Stimulated activated CD4-positive, alpha-beta T cell treated with anti-CD3 and anti-CD28 coated beads, Interleukin-1b, Interleukin-23, amount 100 ng/mL, for 24 hours (primary cell): ENCODE measurements around the gene EIF3M.
"Not testable (repeated sequence)": the region's sequence is repeated elsewhere in the genome, so short reads cannot be mapped to it uniquely, and the experiment has no call there.

Experiments used
- DNase-seq, 4 experiments: peaks; one replicate each; pipeline ENCODE4 v3.0.0-alpha.2; 2020; ENCODE audit warnings: low read depth in 4 of 4, low spot score in 1 of 4

Gene EIF3M

GRCh38 chr11:32596114-32596513, 12.5 kb downstream of the EIF3M start:
- DNase-seq: peak in 1 of 4 experiments; percentile 9

- no peak for DNase-seq
These were observed 14.3 kb downstream of the EIF3M start for GRCh38 chr11:32597921-32598320.

GRCh38 chr11:32602657-32603415, 19.2 kb downstream of the EIF3M start:
- DNase-seq: no peak

GRCh38 chr11:32606220-32606619, 22.6 kb downstream of the EIF3M start:
- no peak for DNase-seq

- DNase-seq: not testable (repeated sequence)
These were observed 25.2 kb downstream of the EIF3M start for GRCh38 chr11:32608826-32609225.

GRCh38 chr11:32610797-32611352, 27.2 kb downstream of the EIF3M start:
- DNase-seq: no peak

- no peak for DNase-seq
These were observed 30.0 kb downstream of the EIF3M start for GRCh38 chr11:32613500-32614151.

- no peak for DNase-seq
These were observed 31.8 kb downstream of the EIF3M start for GRCh38 chr11:32615422-32615821.

- DNase-seq: no peak
These were observed 33.3 kb downstream of the EIF3M start for GRCh38 chr11:32616903-32617302.

GRCh38 chr11:32630844-32631243, 47.2 kb downstream of the EIF3M start:
- DNase-seq: no peak

- no peak for DNase-seq
These were observed 52.2 kb downstream of the EIF3M start for GRCh38 chr11:32635819-32636218.

- no peak for DNase-seq
These were observed 57.7 kb downstream of the EIF3M start for GRCh38 chr11:32641361-32641760.

GRCh38 chr11:32643526-32643925, 59.9 kb downstream of the EIF3M start:
- no peak for DNase-seq
